HCT116 (cell line): Measurements from ENCODE around the gene ASB15. TPM values are rescaled to one million over a fixed set of nuclear protein-coding genes. Genes with fewer than 3 reads are reported as not detected.

Source experiments
- ATAC-seq: fragments of 200-7000 bp; cut with Tn5 transposase; 2 replicates; pipeline ENCODE4 v1.9.1; 2020; ENCODE audit warnings: mild to moderate bottlenecking, moderate library complexity
- BruUV-seq: library from RNA; stranded (reverse); fragments of 400-500 nt; replicated peaks from 2 replicates; lab custom pipeline; 2021; lab: Mats Ljungman, UMichigan
- CTCF ChIA-PET: fragments of 300-600 bp; sonication (Branson Sonifier 250); formaldehyde crosslinking; loops from one replicate; lab custom pipeline; 2021; ENCODE audit warnings: antibody characterized with exemption; lab: Charles Lee
- POLR2A ChIA-PET: fragments of 300-600, 350-600 bp; sonication (Branson Sonifier 250); formaldehyde crosslinking; loops from one replicate; lab custom pipeline; 2021; ENCODE audit warnings: antibody characterized with exemption; lab: Charles Lee
- RAD21 ChIA-PET, 2 experiments: fragments of 300-600 bp; sonication (Branson Sonifier 250); formaldehyde crosslinking; loops; one replicate each; lab custom pipeline; 2023; ENCODE audit warnings: low total read pairs in 2 of 2; ENCODE audit not compliant: uncharacterized antibody in 2 of 2, unreplicated experiment in 2 of 2, low non-redundant PET in 1 of 2; lab: Charles Lee
- DNase-seq: peaks from one replicate; pipeline ENCODE4 v3.0.0-alpha.2; 2010; ENCODE audit warnings: low read depth, low spot score
- H2AFZ ChIP-seq: fragments of 200-600 bp; shearing (Covaris generic), sonication (generic); 2 replicates; pipeline ENCODE4 v1.6.1; 2017; ENCODE audit warnings: low read depth, mixed run types, mixed read lengths, antibody characterized with exemption, low read length; ENCODE audit not compliant: poor library complexity, severe bottlenecking
- H3K27ac ChIP-seq: 2 replicates; pipeline ENCODE4 v1.5.1; 2012; ENCODE audit warnings: low read depth, low read length
- H3K27me3 ChIP-seq: fragments of 200-600 bp; sonication (generic); 2 replicates; pipeline ENCODE4 v1.6.1; 2016; ENCODE audit warnings: mixed run types, low read length, mixed read lengths; ENCODE audit not compliant: insufficient read depth
- H3K36me3 ChIP-seq, 2 experiments: fragments of 200-500 bp in 1 of 2; fragments of 200-600 bp in 1 of 2; sonication (Bioruptor generic) in 1 of 2; sonication (generic) in 1 of 2; 2 replicates each; pipeline versions ENCODE4 v1.5.1 to v1.6.1; 2014 to 2016; ENCODE audit warnings: low read length in 2 of 2, inconsistent platforms in 1 of 2, mixed read lengths in 1 of 2, mixed run types in 1 of 2; ENCODE audit not compliant: insufficient read depth in 2 of 2, control insufficient read depth in 1 of 2
- H3K4me1 ChIP-seq, 2 experiments: fragments of 200-600 bp in 1 of 2; sonication (generic) in 1 of 2; 2 replicates each; pipeline versions ENCODE4 v1.5.1 to v1.6.1; 2012 to 2017; ENCODE audit warnings: low read length in 2 of 2, inconsistent platforms in 1 of 2, mild to moderate bottlenecking in 1 of 2, mixed read lengths in 1 of 2, mixed run types in 1 of 2, moderate library complexity in 1 of 2; ENCODE audit not compliant: insufficient read depth in 2 of 2, control insufficient read depth in 1 of 2
- H3K4me2 ChIP-seq: fragments of 200-600 bp; sonication (generic); 2 replicates; pipeline ENCODE4 v1.6.1; 2017; ENCODE audit warnings: mixed run types, low read length, mixed read lengths
- H3K4me3 ChIP-seq, 2 experiments: fragments of 200-600 bp in 1 of 2; sonication (generic) in 1 of 2; replicated peaks in 1 of 2; 2 replicates each; pipeline ENCODE4 v1.5.1; 2011 to 2016; ENCODE audit warnings: low read length in 2 of 2, control low read depth in 1 of 2, low read depth in 1 of 2, mild to moderate bottlenecking in 1 of 2, mixed read lengths in 1 of 2, mixed run types in 1 of 2
- H3K79me2 ChIP-seq: fragments of 200-600 bp; sonication (generic); 2 replicates; pipeline ENCODE4 v1.6.1; 2017; ENCODE audit warnings: mild to moderate bottlenecking, mixed run types, low read length, moderate library complexity, mixed read lengths; ENCODE audit not compliant: insufficient read depth
- H3K9ac ChIP-seq: fragments of 200-600 bp; sonication (generic); 2 replicates; pipeline ENCODE4 v1.6.1; 2016; ENCODE audit warnings: low read length, mixed read lengths
- H3K9me2 ChIP-seq: fragments of 200-600 bp; sonication (generic), shearing (Covaris generic); 2 replicates; pipeline ENCODE4 v1.6.1; 2017; ENCODE audit warnings: mixed run types, mild to moderate bottlenecking, moderate library complexity; ENCODE audit not compliant: insufficient read depth
- H3K9me3 ChIP-seq, 2 experiments: fragments of 200-500 bp in 1 of 2; fragments of 200-600 bp in 1 of 2; sonication (Bioruptor generic) in 1 of 2; sonication (generic) in 1 of 2; 2 replicates each; pipeline ENCODE4 v1.6.1; 2014 to 2017; ENCODE audit warnings: low read length in 2 of 2, mixed read lengths in 2 of 2, inconsistent platforms in 1 of 2, low read depth in 1 of 2, mild to moderate bottlenecking in 1 of 2, mixed run types in 1 of 2, moderate library complexity in 1 of 2; ENCODE audit not compliant: control insufficient read depth in 1 of 2, insufficient read depth in 1 of 2
- H4K20me1 ChIP-seq: fragments of 200-600 bp; sonication (generic), shearing (Covaris generic); 2 replicates; pipeline ENCODE4 v1.6.1; 2017; ENCODE audit warnings: mixed run types, mild to moderate bottlenecking, moderate library complexity; ENCODE audit not compliant: insufficient read depth
- ATF3 ChIP-seq: IDR thresholded peaks from 2 replicates; pipeline ENCODE4 v1.6.1; 2012
- CBX3 ChIP-seq: IDR thresholded peaks from 2 replicates; pipeline ENCODE4 v1.6.1; 2012; ENCODE audit warnings: low read depth
- CEBPB ChIP-seq: IDR thresholded peaks from 2 replicates; pipeline ENCODE4 v1.6.1; 2012; ENCODE audit warnings: low read depth
- EGR1 ChIP-seq: IDR thresholded peaks from 2 replicates; pipeline ENCODE4 v1.6.1; 2012; ENCODE audit warnings: low read depth
- ELF1 ChIP-seq: IDR thresholded peaks from 2 replicates; pipeline ENCODE4 v1.6.1; 2012; ENCODE audit warnings: low read depth, borderline replicate concordance
- EZH2 ChIP-seq: fragments of 200-600 bp; sonication (generic); IDR thresholded peaks from 2 replicates; pipeline ENCODE4 v1.6.1; 2017; ENCODE audit warnings: antibody characterized with exemption, mixed run types
- EZH2phosphoT487 ChIP-seq: fragments of 200-600 bp; IDR thresholded peaks from 2 replicates; pipeline ENCODE4 v1.6.1; 2018; ENCODE audit warnings: antibody characterized with exemption, borderline replicate concordance
- FOSL1 ChIP-seq: IDR thresholded peaks from 2 replicates; pipeline ENCODE4 v1.6.1; 2012; ENCODE audit warnings: low read depth
- JUND ChIP-seq: IDR thresholded peaks from 2 replicates; pipeline ENCODE4 v1.6.1; 2012
- POLR2A ChIP-seq: IDR thresholded peaks from 2 replicates; pipeline ENCODE4 v1.7.0; 2011; ENCODE audit warnings: borderline replicate concordance; ENCODE audit not compliant: insufficient read depth, insufficient read length; ENCODE audit errors: extremely low read depth
- REST ChIP-seq: IDR thresholded peaks from 2 replicates; pipeline ENCODE4 v1.6.1; 2012; ENCODE audit warnings: low read depth
- SP1 ChIP-seq: IDR thresholded peaks from 2 replicates; pipeline ENCODE4 v1.6.1; 2012; ENCODE audit warnings: low read depth
- TCF7L2 ChIP-seq: IDR thresholded peaks from 2 replicates; pipeline ENCODE4 v1.7.0; 2011; ENCODE audit warnings: borderline replicate concordance, inconsistent platforms; ENCODE audit not compliant: insufficient read depth, insufficient read length; ENCODE audit errors: extremely low read depth
- ZBTB33 ChIP-seq: IDR thresholded peaks from 2 replicates; pipeline ENCODE4 v1.6.1; 2011; ENCODE audit warnings: mild to moderate bottlenecking, low read length, moderate library complexity; ENCODE audit not compliant: insufficient replicate concordance; ENCODE audit errors: extremely low read depth
- ZFX ChIP-seq: fragments of 450-650 bp; IDR thresholded peaks from 2 replicates; pipeline ENCODE4 v1.6.1; 2017
- intact Hi-C: fragments of 100-400 bp; cut with micrococcal nuclease; formaldehyde crosslinking; loops from 2 replicates; pipeline ENCODE4 v1.10.0; 2022
- total RNA-seq: library from RNA; stranded (reverse); gene quantifications from one replicate; pipeline ENCODE4 v1.2.1, GENCODE V29; 2021; ENCODE audit not compliant: unreplicated experiment

The ASB15 gene
- total RNA-seq, 1 experiment from 2014 or later = not detected

GRCh38 chr7:123573896-123574467 lies 27.6 kb upstream of the ASB15 start:
- ATAC-seq = no peak
- ChIA-PET CTCF (no interaction called here), POLR2A (no interaction called here), RAD21 (no interaction called here)
- Histone ChIP-seq H3K79me2 (no peaks in the 10 kb centered on the region), H3K36me3 (no peaks in the 10 kb centered on the region), H3K27me3 (no peaks in the 10 kb centered on the region), H3K4me3 (no peak overlapping the region), H4K20me1 (no peaks in the 10 kb centered on the region), H3K4me2 (no peak overlapping the region), H3K4me1 (peaks cover 2 to 5% of the 10 kb centered on the region in 2 experiments; a peak in 2 of 4 replicates), H3K9me2 (no peaks in the 10 kb centered on the region), H3K27ac (no peak overlapping the region), H2AFZ (peak overlapping the region; percentile 26), H3K9ac (no peak overlapping the region), H3K9me3 (no peaks in the 10 kb centered on the region)
- no peak for DNase-seq
- BruUV-seq = no TSS peak
- intact Hi-C loops = no loop called here
- no peak for TF ChIP-seq ATF3
- TF ChIP-seq EZH2phosphoT487 = no peak
- TF ChIP-seq JUND = no peak
- no peak for TF ChIP-seq POLR2A
- no peak for TF ChIP-seq EZH2
- no peak for TF ChIP-seq ELF1
- TF ChIP-seq CBX3 = no peak

GRCh38 chr7:123579416-123579815 lies 22.2 kb upstream of the ASB15 start:
- ChIA-PET RAD21 (no interaction called here), CTCF (no interaction called here), POLR2A (no interaction called here)
- Histone ChIP-seq H3K9me3 (no peaks in the 10 kb centered on the region), H3K27ac (no peak overlapping the region), H3K79me2 (no peaks in the 10 kb centered on the region), H3K9me2 (no peaks in the 10 kb centered on the region), H3K36me3 (no peaks in the 10 kb centered on the region), H3K4me3 (no peak overlapping the region), H3K4me2 (no peak overlapping the region), H3K9ac (no peak overlapping the region), H4K20me1 (no peaks in the 10 kb centered on the region), H3K4me1 (no peaks in the 10 kb centered on the region), H3K27me3 (no peaks in the 10 kb centered on the region), H2AFZ (no peak overlapping the region)
- BruUV-seq = no TSS peak
- ATAC-seq (no peak), DNase-seq (no peak)
- intact Hi-C loops = no loop called here
- TF ChIP-seq EZH2 = no peak
- no peak for TF ChIP-seq SP1
- no peak for TF ChIP-seq CEBPB
- no peak for TF ChIP-seq ZBTB33
- no peak for TF ChIP-seq REST
- TF ChIP-seq POLR2A = no peak
- no peak for TF ChIP-seq EGR1
- no peak for TF ChIP-seq FOSL1
- TF ChIP-seq ZFX = no peak
- no peak for TF ChIP-seq ATF3
- TF ChIP-seq TCF7L2 = no peak
